ENCODE data around the gene SOX10.
"Not testable (repeated sequence)": the region's sequence is repeated elsewhere in the genome, so short reads cannot be mapped to it uniquely, and the experiment has no call there.

Gene SOX10

DNA sequence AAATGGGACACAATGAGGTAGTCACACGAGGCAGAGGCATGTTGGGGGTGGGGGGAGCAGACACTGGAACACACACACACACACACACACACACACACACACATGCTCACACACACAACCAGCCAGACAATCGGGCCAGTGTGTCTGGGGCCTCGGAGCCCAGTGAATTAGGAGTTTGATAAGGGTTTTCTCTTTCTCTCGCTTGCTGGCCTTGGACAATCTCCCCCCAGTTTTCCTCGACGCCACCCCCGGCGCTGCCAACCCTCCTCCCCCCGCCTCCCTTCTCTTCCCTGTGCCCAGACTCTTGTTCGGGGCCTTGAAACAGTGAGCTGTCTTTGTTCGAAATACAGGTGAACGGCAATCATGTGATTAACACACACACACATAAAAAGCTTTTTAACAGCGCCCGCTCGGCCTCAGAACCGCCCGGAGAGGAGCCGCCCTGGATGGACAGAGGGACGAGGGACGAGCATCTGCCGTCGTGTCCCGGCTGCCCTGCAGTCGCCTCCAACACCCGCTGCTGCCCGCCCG lies 1.5 kb upstream of the SOX10 start:
- DNase-seq, result no peak

DNA sequence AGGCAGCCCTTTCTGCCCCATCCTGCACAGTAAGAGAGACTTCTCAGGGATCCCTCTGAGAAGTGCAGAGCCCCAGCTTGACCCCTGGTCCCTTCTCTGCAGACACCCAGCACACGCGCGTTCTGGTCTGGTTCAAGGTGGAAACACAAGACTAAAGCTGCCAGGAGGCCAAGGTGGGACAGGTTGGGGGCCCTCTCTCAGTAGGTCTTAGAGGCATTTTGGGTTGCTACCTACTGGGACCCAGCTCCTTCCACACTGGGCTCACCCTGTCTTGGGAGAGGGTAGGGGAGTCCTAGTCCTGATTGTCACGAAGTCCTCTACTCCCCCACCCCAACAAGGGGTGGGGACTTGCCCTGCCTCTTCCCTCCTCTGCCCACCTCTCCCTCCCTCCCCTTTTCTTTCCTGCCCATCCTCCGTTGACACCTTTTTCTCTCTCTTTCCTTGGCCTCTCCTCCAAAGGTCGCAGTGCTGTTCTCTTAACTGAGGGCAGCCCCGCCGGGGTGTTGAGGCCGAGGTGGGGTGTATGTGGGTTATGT lies 763 bp upstream of the SOX10 start:
- DNase-seq, result no peak

DNA sequence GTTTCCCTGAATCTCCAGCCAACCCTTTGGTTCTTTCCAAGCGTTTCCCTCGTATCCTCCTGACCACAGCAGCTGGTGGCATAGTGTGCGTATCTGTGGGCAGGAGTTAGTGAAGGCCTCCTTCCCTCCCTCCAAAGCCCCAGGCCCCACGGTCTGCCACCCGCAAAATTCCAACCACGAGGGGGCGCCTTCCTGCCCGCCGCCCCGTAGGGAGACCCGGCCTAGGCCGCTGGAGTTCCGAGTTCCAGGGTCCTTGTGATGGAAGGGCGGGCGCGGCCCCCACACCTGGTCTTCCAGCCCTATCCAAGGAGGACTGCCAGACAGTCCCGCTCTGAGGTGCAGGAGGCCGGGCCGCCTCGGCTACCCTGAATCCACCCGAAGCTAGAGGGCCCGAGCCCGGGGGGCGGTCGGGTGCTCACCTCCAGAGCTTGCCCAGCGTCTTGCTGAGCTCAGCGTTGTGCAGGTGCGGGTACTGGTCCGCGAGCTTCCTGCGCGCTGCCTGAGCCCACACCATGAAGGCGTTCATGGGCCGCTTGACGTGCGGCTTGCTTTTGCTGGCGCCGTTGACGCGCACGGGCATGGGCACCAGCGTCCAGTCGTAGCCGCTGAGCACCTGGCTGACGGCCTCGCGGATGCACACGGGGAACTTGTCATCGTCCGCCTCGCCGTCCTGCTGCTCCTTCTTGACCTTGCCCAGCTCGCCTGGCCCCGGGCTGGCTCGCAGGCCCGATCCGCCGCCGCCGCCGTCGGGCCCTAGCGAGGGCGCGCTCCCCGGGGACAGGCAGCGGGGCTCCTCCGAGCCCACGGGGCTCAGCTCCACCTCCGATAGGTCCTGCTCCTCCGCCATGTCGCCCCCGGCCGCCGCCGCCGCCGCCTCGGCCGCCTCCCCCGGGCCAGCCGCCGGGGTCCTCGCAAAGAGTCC lies 1.2 kb downstream of the SOX10 start:
- no peak for DNase-seq

DNA sequence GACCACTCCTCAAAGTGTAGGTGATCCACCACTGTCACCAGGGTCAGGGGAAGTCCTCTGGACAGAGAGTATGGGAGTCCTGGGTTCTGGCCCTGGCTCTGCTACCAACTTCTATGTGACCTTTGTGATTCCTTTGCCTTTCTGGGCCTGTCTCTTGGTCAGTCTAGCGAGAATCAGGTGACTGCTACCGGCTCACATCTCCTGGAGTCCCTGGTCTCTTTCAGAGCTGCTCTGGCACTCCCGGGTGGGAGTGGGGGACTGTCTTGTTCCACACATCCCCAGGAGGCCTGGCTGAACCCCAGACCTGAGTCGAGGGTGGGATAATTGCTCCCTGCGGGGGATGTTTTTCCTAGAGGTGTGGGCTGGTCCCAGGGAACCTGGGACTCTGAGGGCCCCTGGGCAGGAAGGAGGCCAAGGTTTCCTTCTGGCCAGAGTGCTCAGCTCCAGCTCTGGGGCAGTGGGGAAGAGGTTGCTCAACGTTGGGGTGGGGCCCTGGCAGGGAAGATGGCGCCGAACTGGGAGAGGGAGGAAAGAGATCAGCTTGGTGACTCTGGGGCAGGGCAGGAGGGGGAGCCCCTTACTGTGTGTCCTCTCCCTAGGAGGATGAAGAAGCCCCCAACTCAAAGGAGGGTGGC lies 2.1 kb downstream of the SOX10 start:
- DNase-seq, result no peak

DNA sequence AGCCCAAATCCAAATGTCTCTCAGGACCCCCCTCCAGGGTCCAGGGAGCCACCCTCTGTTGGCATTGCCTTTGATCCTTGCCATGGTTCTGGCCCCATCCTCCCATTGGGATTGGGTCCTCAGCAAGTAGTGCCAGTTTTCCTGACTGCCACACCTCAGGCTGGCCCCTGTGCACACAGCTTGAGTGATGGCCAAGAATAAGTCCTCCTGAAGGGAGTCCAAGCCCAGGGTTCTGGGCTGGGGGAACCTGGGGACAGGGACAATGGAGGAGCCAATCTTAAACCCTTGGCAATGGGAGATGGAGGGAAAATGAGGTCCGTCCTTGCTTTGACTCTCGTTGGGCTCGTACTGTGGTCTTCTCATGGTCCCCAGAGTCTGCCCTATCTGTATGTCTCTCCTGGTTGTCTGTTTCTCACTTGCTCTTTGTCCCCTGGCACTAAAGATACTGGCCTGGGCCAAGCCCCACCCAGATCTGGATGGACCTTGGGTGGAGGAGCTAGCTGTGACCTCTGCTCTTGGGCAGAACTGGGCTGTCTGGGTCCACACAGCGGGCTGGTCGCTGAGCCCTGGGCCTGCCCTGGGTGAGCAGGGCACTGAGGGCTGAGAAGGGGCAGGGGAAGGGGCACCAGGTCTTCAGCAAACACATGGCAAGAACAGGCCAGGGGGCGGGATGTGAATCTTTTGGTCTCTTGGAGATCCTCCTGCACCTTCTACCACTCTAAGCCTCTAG lies 2.9 kb downstream of the SOX10 start:
- no peak for DNase-seq

DNA sequence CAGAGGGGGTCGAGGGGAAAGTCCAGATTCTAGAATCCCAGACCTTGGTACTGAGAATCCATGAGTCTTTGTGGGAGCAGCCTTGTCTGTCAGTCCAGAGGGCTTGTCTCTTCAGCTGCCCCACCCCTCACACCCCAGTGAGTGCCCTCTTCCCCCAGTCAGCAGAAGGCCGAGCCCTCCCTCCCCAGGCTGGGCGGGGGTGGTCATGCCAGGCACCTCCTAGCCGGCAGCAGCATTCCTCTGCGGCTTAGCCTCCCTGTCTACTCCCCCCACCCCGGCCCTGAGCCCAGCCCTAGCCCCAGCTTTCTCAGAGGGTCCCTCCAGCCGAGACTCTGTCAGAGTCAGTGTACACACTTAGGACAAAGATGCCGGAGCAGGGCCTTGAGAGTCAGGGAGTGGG lies 4.6 kb downstream of the SOX10 start:
- no peak for DNase-seq

DNA sequence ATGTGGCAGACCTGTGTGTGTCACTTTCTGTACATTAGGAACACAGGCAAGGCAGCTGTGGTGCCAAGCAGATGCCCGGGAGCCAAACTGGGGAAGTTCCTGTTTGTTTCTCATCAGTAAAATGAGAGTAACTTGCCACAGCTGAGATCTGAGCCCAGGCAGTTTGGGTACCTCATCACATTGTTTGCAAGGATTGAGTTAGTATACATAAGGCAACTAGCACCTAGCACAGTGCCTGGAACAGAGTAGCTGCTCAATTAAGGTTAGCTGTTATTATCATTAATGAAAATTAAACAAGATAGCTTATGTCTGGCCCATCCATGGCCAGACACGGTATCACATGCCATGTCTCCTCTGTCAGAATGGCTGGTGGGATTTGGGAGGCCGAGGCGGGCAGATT lies 7.8 kb downstream of the SOX10 start:
- DNase-seq, result no peak

DNA sequence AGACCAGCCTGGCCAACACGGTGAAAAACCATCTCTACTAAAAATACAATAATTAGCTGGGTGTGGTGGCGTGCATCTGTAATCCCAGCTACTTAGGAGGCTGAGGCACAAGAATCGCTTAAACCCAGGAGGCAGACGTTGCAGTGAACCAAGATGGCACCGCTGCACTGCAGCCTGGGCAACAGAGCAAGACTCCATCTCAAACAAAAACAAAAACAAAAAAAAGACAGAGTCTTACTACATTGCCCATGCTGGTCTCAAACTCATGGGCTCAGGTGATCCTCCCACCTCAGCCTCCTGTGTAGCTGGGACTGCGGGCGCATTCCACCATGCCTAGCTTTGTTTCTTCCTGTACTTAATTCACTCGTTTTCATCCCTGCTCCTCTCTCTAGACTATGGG lies 8.3 kb downstream of the SOX10 start:
- DNase-seq, result not testable (repeated sequence)

DNA sequence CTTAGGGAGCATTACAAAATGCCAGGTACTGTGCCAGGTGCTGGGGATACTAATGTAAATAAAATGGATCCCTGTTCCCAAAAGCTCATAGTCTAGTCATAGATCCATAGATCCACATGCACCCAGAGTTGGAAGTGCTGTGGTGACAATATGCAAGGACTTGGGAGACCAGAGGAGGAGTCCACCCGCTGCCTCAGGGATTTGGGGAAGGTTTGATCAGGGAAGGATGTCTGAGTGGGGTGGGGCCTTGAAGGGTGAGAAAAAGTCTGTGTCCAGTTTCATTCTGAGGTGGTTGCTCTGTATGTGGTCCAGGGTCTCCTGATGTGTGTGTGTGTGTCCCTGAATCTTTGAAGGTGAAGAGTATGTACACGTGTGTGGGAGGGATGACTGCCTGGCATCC lies 9.2 kb downstream of the SOX10 start:
- DNase-seq, result no peak

DNA sequence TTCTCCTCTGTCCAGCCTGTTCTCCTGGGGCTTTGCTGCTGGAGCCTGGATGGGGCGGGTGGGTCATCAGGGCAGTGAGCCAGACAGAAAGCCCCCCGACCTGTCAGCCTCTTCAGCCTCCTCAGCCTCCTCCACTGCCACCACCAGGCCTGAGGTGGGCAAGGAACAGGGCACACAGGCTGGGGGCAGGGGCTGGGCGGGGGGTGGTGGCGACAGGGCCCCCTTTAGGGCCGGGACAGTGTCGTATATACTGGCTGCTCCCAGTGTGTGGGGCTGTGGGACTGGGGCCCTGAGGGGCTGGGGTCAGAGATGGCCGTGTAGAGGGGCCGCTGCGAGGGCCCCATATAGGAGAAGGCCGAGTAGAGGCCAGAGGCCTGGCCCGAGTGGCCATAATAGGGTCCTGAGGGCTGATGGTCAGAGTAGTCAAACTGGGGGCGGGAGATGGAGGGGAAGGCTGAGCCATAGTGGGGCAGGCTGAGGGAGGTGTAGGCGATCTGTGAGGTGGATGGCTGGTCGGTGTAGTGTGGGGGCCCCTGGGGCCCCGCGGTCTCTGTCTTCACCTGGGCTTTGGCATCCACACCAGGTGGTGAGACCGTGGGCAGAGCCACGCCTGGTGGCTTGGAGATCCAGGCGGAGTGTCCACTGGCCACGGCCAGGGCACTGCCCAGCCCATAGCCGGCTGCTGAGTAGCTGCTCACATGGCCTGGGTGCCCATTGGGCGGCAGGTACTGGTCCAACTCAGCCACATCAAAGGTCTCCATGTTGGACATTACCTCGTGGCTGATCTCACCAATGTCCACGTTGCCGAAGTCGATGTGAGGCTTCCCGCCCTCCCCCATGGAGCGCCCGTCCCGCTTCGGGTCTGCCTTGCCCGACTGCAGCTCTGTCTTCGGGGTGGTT lies 10.8 kb downstream of the SOX10 start:
- no peak for DNase-seq

DNA sequence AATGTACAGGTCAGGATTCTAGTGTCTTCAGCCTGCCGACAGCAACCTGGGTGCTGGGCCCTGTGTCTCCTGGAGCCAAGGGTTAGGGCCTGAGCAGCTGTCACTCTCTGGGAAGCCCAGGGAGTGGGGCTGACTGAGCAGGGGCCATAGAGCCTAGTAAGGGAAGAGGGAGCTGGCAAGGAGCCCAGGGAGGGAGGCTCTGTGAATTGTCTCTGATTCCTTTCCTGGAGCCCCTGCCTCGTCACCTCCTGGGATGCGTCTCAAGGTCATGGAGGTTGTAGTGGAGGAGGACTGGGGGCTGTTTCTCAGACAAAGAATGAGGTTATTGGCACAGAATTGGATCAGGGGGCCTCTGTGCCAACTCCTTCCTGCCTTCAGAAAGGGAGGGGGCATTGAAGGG lies 11.8 kb downstream of the SOX10 start:
- no peak for DNase-seq

DNA sequence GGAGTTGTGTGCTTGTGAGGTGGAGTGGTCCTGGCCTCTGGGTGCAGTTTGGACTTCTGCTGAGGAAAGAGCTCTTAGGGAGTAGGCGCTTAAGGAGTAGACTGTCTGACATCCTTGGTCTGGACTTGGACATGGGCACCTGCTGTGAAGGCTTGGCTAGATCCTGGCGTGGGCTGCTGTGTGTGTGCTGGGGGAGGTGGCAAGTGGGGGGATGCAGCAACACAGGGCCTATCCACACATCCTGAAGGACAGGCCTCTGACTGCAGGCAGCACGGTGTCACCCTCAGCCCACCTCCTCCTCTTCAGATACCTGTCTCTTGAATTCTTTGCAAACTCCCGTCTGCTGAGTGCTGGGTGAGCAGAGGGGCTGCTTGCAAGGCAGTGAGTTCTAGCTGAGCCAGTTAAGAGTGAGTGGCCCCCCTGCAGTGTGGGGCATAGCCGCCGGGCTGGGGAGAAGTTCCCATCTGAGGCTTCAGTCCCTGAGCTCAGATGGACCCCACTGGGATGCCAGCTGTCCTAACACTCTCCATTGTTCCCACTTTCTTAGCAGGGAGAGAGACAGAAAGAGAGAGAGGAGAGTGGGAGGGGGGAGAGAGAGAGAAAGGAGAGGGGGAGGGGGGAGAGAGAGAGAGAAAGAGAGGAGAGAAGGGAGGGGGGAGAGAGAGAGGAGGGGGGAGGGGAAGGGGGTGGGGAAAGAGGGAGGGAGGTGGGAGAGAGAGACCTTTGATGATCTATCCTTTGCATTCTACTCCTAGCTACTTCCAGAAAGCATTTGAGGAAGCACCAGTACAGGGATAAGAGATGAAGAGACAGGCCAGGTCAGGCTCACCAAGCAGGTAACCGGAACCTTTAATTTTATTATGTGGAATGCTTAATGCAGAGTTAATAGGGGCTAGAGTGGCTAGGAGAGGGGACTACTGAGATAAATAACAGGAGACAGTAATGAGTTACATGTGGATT lies 12.6 kb downstream of the SOX10 start:
- DNase-seq, result no peak

DNA sequence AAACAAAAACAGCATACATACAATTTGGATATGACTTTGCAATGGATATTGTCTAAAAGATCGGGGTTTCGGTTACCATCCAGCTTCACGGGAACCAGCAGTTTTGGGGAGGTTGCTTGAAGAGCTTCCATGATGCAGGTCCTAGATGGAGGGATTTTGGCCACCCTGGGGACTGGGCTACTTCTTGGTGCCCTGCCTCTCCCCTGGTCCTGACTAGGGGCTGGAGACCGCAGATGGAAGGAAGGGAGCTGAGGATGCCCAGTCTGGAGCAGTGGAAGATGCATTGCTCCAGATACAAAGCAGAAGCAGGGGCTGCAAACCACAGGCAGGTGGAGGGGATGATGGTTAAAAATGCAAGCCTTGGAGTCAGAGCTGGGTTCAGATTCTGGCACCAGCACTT lies 13.5 kb downstream of the SOX10 start:
- DNase-seq, result no peak

DNA sequence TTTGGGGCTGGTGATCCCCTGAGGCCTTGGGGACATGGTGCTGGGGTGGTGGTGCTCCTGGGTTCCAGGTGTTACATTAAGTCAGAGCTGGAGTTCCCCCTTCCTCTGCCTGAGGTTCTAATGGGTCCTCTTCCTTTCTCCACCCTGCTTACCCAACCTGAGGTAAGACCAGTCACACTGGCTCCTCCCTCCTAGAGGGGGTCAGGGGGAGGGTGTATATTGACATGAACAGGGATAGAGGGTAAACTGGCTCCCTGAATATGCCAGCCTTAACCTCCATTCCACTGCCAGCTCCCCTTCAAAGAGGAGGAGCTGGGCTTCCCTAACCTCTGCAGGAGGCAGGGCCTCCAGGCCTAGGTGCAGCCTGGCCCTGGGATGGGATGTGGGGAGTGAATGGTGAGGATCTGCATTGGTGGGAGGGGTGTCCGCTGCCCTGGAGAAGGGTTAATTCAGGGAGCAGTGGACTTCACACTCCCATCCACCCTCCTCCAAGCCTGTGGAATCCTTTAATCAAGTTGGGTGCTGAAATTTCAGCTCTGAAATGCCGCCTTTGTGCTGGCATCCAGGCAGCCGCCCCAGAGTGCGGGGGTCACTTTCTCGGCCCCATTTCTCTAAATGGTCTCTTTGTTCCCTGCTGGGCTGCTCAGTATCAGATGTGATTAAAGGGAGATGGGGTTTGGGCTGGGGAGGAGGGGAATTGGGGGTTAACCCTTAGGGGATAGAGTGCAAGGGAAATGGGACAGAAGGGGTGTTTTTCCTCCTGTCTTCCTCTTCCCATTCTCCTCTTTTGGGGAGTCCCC lies 15.7 kb downstream of the SOX10 start:
- no peak for DNase-seq

DNA sequence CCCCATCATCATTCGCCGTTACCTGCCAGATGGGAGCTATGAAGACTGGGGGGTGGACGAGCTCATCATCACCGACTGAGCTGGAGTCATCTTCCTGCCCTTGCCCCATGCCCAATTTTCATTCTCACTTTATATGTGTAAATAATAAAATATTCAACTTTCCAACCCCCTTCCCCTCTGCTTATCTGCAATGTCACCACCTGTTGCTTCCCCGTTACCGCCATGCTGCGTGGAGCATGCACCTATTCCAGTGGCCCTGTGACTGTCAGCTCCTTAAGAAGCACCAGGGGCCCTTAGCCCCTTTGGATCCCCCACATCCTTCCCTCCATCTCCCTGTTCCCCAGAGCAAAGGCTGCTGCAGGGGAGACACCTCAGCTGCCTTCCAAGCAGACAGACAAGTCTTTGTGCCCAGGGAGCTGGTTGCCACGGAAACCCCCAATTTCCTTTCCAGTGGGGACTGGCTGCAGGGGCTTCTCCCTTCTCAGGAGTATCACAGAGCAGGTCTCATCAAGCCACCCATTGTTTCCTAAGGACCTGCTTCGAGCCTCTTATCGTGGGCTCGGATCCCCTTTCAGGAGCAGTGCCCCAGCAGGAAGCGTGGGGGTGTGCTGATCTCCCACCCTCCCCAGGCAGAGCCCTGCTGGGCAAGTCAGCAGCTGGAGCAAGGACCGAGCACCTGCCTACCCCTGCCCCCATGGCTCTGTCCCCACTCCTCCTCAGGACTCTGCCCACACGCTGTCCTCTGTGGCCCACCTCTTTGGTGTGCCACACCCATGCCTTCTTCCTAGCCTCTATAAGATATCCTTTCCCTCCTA lies 16.5 kb downstream of the SOX10 start:
- DNase-seq, result no peak

DNA sequence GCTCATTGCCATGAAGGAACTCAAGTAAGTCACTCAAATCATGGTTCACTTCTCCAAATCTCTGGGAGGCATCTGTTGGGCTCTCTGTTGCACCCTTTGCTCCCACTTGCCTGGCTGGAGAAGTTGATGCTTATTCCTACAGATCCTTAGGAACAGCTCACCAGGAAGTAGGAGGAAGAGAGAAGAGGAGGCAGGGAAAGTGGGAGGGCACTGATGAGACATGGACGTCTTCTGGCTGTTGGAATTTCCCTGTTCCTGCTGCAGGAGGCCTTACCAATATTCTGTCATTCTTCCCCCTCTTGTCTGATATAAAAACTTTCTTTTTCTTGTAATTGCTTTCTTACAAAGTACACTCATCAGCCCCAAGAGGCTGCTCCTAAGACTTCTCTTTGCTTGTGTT lies 17.2 kb downstream of the SOX10 start:
- DNase-seq, result no peak

DNA sequence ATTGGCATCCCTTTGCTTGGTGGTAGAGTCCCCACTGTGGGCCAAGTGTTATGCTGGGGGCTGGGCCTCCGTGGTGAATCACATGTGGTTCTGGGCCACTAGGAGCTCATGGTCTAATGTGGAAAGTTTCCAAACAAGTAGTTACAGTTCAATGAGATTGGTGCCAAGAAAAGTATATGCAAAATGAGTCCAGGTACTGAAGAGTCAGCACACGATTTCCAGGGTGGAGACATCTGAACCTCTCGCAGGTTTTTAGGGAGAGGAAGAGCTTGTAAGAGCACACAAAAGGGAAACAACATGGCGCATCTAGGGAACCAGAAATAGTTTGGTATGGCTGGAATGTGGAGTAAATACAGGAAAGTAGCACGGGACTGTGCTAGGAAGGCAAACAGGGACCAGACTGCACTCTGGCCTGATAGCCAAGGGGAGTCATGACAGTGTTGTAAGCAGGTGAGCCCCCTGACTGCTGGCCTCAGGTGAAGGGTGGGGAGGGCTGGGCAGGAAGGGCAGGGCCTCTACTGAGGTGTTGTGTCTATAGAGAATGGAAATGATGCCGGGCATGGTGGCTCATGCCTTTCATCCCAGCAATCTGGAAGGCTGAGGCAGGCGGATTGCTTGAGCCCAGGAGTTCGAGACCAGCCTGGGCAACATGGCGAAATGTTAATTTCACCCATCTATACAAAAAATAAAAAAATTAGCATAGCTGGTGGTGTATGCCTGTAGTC lies 18.3 kb downstream of the SOX10 start:
- no peak for DNase-seq

DNA sequence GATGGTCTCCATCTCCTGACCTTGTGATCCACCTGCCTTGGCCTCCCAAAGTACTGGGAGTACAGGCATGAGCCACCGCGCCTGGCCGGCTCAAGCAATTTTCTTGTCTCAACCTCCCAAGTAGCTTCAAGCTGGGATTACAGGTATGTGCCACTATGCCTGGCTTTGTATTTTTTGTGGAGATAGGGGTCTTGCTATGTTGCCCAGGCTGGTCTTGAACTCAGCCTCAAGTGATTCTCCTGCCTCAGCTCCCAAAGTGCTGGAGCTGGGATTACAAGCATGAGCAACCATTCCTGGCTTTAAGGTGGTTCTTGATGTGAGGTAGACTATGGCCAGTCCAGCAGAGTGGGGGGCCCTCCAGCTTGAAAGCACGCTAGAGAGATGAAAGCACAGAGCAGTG lies 23.3 kb downstream of the SOX10 start:
- no peak for DNase-seq

Data from stimulated activated CD4-positive, alpha-beta T cell treated with anti-CD3 and anti-CD28 coated beads, Interleukin-4, amount 100 ng/mL, for 1 hour (primary cell).